Ovary (tissue), 9 donors: ENCODE results near the gene TNKS1BP1. TPM values are rescaled to one million over a fixed set of nuclear protein-coding genes. Genes with fewer than 3 reads are reported as not detected.
A peak's percentile ranks its signal among the peaks of the same experiment; 100 is the strongest.
"Not testable (repeated sequence)": the region's sequence is repeated elsewhere in the genome, so short reads cannot be mapped to it uniquely, and the experiment has no call there.

Source experiments
- DNase-seq, 5 donors: peaks; one replicate each; pipeline ENCODE4 v3.0.0-alpha.2; 2019 to 2020
- H3K27ac ChIP-seq, 2 donors: fragments of 200-600 bp; one replicate each; pipeline versions ENCODE4 v1.5.1 to v1.8.0; 2019 to 2022
- H3K27me3 ChIP-seq: fragments of 200-600 bp; one replicate; pipeline ENCODE4 v1.8.0; 2022
- H3K36me3 ChIP-seq: fragments of 200-600 bp; sonication (generic); one replicate; pipeline ENCODE4 v1.5.1; 2019
- H3K4me1 ChIP-seq: one replicate; pipeline ENCODE4 v1.8.1; 2013; ENCODE audit warnings: mild to moderate bottlenecking, moderate library complexity; ENCODE audit not compliant: insufficient read depth
- H3K4me3 ChIP-seq: fragments of 200-600 bp; sonication (generic); one replicate; pipeline ENCODE4 v1.5.1; 2017
- H3K9me3 ChIP-seq, 2 donors: fragments of 200-600 bp in 1 of 2; sonication (generic) in 1 of 2; one replicate each; pipeline versions ENCODE4 v1.5.1 to v1.8.1; 2013 to 2019; ENCODE audit warnings: mild to moderate bottlenecking in 1 of 2, moderate library complexity in 1 of 2
- EP300 ChIP-seq: sonication (generic); formaldehyde crosslinking; IDR thresholded peaks from one replicate; pipeline ENCODE4 v1.6.1; 2017; ENCODE audit warnings: antibody characterized with exemption
- POLR2A ChIP-seq: fragments of 450-650 bp; IDR thresholded peaks from one replicate; pipeline ENCODE4 v1.6.1; 2017; ENCODE audit warnings: antibody characterized with exemption, mild to moderate bottlenecking, moderate library complexity
- WGBS, 3 donors: extraction: QIAGEN DNeasy Blood & Tissue Kit in 1 of 3; methylation state at CpG; one replicate each; pipeline versions ENCODE4 v1.1.5 to v1.1.7; 2013 to 2017; 5-methylcytosine and 5-hydroxymethylcytosine counted together
- intact Hi-C, 4 donors: fragments of 100-400 bp; cut with DNase I; formaldehyde crosslinking; loops; one replicate each; pipeline versions ENCODE4 v1.11.0 to v1.15.1; 2022 to 2023
- polyA plus RNA-seq, 2 donors: library from polyadenylated mRNA; stranded (reverse); fragments of 200-250 nt in 1 of 2; fragments of 350-450 nt in 1 of 2; fragmentation: Illumina TruSeq in 1 of 2; extraction: RNeasy Lipid Tissue Mini Kit (QIAGEN cat#74804) in 1 of 2; gene quantifications; one replicate each; pipeline ENCODE4 v1.2.3, GENCODE V29; 2013 to 2014
- total RNA-seq, 7 donors: library from RNA; depleted of rRNA in 2 of 7; stranded (reverse); fragments of >200 nt in 2 of 7; fragmentation: NEBNext Ultra II Directional in 3 of 7; extraction: Animal tissue kit (Norgen Biotek cat#: 25700) in 3 of 7; gene quantifications; one replicate each; pipeline versions ENCODE4 v1.1.0 to v1.2.4, GENCODE V29; 2016 to 2023
- TF ChIP-seq, protein P1 (sequence below), 3 donors: fragments of 450-650 bp in 2 of 3; fragments of 200-600 bp in 1 of 3; IDR thresholded peaks; one replicate each; pipeline versions ENCODE4 v1.5.1 to v1.8.0; 2016 to 2022; ENCODE audit warnings: antibody characterized with exemption in 3 of 3, mild to moderate bottlenecking in 1 of 3
- donor health status: DM: no; HTN: no; CAD: no; lungs with moderate emphysema.
- donor health status: DM: no; HTN: no; CAD: no.
- donor health status: Bipolar disorder and iron deficiency.
- donor health status: DM: yes; HTN: yes; CAD: no.
- donor health status: DM: no; HTN: no; CAD: no.
- donor health status: DM: yes; HTN: yes; CAD: no.

Gene TNKS1BP1
- total and polyA plus RNA-seq, 9 donors: 45.2 to 230 (median 132) TPM

DNA sequence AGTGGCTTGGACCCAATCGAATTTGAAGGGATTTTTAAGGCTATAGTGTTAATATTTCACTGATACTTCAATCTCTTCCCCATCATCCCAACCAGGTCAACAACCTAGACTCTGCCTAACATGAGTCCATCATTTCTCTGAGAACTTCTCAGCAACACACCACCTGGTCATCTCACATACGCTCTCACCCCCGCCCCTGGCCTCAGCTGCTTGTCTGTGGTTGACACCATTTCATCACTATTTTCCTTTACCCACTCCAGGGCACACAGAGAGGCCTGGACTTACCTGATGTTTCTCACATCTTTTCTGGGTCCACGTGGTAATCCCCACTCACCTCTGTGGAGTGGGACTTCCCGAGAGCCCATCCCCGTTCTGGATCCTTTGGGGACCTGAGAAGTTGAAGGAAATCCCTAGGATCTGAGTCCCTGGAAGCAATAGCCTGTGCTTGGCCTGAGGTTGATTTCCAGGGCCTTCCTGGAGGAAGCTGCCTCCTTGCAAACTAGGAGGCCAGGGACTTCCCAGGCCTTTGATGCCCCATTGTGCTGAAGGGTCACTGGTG lies 16.6 kb upstream of the TNKS1BP1 start:
- Histone ChIP-seq H3K9me3 (no peaks in the 10 kb centered on the region), H3K27ac (no peak overlapping the region), H3K4me3 (no peak overlapping the region), H3K4me1 (peaks cover 1% of the 10 kb centered on the region), H3K27me3 (no peaks in the 10 kb centered on the region), H3K36me3 (no peaks in the 10 kb centered on the region)
- no peak for DNase-seq
- intact Hi-C loops: no loop called here
- 78 to 81% (median 80%) methylated on average over 6 of the region's 6 CpGs for WGBS, 3 donors
- TF ChIP-seq EP300 (no peak), POLR2A (no peak)
- TF ChIP-seq, protein P1, sequence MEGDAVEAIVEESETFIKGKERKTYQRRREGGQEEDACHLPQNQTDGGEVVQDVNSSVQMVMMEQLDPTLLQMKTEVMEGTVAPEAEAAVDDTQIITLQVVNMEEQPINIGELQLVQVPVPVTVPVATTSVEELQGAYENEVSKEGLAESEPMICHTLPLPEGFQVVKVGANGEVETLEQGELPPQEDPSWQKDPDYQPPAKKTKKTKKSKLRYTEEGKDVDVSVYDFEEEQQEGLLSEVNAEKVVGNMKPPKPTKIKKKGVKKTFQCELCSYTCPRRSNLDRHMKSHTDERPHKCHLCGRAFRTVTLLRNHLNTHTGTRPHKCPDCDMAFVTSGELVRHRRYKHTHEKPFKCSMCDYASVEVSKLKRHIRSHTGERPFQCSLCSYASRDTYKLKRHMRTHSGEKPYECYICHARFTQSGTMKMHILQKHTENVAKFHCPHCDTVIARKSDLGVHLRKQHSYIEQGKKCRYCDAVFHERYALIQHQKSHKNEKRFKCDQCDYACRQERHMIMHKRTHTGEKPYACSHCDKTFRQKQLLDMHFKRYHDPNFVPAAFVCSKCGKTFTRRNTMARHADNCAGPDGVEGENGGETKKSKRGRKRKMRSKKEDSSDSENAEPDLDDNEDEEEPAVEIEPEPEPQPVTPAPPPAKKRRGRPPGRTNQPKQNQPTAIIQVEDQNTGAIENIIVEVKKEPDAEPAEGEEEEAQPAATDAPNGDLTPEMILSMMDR (IDR thresholded peaks at IDR 0.05): no peak

GRCh38 chr11:57340039-57340615 lies 15.4 kb upstream of the TNKS1BP1 start:
- DNase-seq: peak in 1 of 5 donors; percentile 31
- intact Hi-C loops: no loop called here
- TF ChIP-seq EP300: no peak
- TF ChIP-seq POLR2A: no peak
- TF ChIP-seq, protein P1 (IDR thresholded peaks at IDR 0.05): no peak
- 30 to 39% (median 37%) methylated on average over 12 of the region's 12 CpGs for WGBS, 3 donors
- Histone ChIP-seq H3K4me3 (no peak overlapping the region), H3K9me3 (no peaks in the 10 kb centered on the region), H3K4me1 (peaks cover 3% of the 10 kb centered on the region), H3K27me3 (no peaks in the 10 kb centered on the region), H3K36me3 (no peaks in the 10 kb centered on the region), H3K27ac (no peak overlapping the region)

GRCh38 chr11:57339328-57339727 lies 14.6 kb upstream of the TNKS1BP1 start:
- no peaks in the 10 kb centered on the region for H3K36me3 ChIP-seq
- no peak overlapping the region for H3K27ac ChIP-seq
- TF ChIP-seq EP300: no peak
- TF ChIP-seq POLR2A: no peak
- TF ChIP-seq, protein P1 (IDR thresholded peaks at IDR 0.05): no peak
- H3K9me3 ChIP-seq: no peaks in the 10 kb centered on the region
- peaks cover 5% of the 10 kb centered on the region for H3K4me1 ChIP-seq
- no peaks in the 10 kb centered on the region for H3K27me3 ChIP-seq
- 78 to 89% (median 85%) methylated on average over 5 of the region's 5 CpGs for WGBS, 3 donors
- H3K4me3 ChIP-seq: no peak overlapping the region
- intact Hi-C loops: loop anchor here in 2 of 4 donors (5.0 to 10.0 kb wide), 2 partner anchors 83 to 85 kb away; partner anchors contain the start of gene SLC43A3 (in 1 of the 2)
- DNase-seq: peak in 1 of 5 donors; percentile 16

DNA sequence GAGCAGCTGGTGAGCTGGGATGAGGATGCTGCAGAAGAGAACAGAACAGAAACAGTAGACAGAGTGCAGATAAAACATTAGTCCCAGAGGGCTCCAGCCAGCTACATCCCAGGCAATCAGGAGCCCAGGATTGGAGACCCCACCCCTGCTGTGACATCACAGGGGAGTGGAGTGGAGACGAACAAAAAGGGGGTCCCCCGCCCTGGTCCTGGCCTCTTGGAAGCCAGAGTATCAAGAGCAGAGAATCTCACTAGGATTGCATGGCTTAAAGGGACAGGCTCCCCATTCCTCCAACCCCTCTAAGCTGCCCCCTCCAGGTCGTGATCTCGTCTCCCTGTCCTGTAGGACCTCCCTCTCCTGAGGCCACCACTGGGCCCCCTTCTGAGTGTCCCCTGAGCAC lies 13.4 kb upstream of the TNKS1BP1 start, which contains the start of gene P2RX3:
Gene P2RX3 (plus strand): TSS at position 211 of the 400 bp plus-strand sequence. CDS start 199 bp downstream, outside the sequence.
- Histone ChIP-seq H3K4me1 (peaks cover 6% of the 10 kb centered on the region), H3K4me3 (no peak within 1 kb of the TSS), H3K27me3 (no peaks in the 10 kb centered on the region), H3K36me3 (no peaks in the 10 kb centered on the region), H3K27ac (no peak within 1 kb of the TSS), H3K9me3 (no peaks in the 10 kb centered on the region)
- TF ChIP-seq EP300 (no peak), POLR2A (no peak)
- TF ChIP-seq, protein P1 (IDR thresholded peaks at IDR 0.05): no peak
- intact Hi-C loops: loop anchor here in 2 of 4 donors (5.0 to 10.0 kb wide), 2 partner anchors 84 to 87 kb away; partner anchors contain the start of gene SLC43A3 (in 1 of the 2)
- no peak for DNase-seq
- WGBS, 3 donors: 19 to 45% (median 36%) methylated on average over 4 of the region's 4 CpGs

- DNase-seq, H3K9me3 ChIP-seq, H3K36me3 ChIP-seq, H3K27me3 ChIP-seq, H3K4me3 ChIP-seq, H3K4me1 ChIP-seq, H3K27ac ChIP-seq: not testable (repeated sequence)
- intact Hi-C loops: loop anchor here in 2 of 4 donors (5.0 to 10.0 kb wide), 2 partner anchors 85 to 88 kb away; partner anchors contain the start of gene SLC43A3 (in 1 of the 2)
- WGBS, 3 donors: 89 to 93% (median 90%) methylated on average over 6 of the region's 6 CpGs
Measured at GRCh38 chr11:57336856-57337255, 12.1 kb upstream of the TNKS1BP1 start.
